ENCODE results near the gene ZNF22. TPM values are rescaled to one million over a fixed set of nuclear protein-coding genes. Genes with fewer than 3 reads are reported as not detected.

Gene ZNF22
- total RNA-seq, 1 donor from 2014 or later: 9.2 TPM

DNA sequence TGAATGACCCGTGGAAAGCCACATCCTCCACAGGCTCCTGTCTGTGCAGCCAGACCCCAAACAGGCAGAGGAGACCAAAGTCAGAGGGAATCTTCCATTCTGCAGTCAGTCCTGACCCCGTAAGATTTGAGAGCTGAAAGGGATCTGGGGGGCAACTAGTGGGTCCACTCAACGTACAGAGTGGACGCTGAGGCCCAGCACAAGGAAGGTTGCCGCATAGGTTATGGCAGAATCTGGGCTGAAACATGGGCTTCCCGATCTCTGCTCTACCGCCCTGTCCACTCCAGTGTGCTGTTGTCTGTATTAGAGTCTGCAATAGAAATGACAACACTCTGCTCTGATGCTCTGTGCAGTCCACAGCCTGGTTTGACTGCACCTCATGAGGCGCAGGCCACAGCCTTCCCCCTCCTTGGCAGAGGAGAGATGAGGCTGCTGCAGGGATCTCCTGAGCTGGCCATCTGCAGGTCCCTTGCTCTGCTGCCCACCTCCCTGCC lies 7.9 kb upstream of the ZNF22 start:
- no peak for DNase-seq (ENCODE audit: low read depth)
- no peak overlapping the region for H3K4me3 ChIP-seq (ENCODE audit: low read depth, low read length)
- no peaks in the 10 kb centered on the region for H3K27me3 ChIP-seq (ENCODE audit: control insufficient read depth, insufficient read depth, low read length)
- no peak for FAIRE-seq
- no peak for TF ChIP-seq CTCF (IDR thresholded peaks at IDR 0.05; ENCODE audit: insufficient read depth, low read length, severe bottlenecking)
- no peaks in the 10 kb centered on the region for H3K36me3 ChIP-seq (ENCODE audit: control insufficient read depth, insufficient read depth, low read length)

DNA sequence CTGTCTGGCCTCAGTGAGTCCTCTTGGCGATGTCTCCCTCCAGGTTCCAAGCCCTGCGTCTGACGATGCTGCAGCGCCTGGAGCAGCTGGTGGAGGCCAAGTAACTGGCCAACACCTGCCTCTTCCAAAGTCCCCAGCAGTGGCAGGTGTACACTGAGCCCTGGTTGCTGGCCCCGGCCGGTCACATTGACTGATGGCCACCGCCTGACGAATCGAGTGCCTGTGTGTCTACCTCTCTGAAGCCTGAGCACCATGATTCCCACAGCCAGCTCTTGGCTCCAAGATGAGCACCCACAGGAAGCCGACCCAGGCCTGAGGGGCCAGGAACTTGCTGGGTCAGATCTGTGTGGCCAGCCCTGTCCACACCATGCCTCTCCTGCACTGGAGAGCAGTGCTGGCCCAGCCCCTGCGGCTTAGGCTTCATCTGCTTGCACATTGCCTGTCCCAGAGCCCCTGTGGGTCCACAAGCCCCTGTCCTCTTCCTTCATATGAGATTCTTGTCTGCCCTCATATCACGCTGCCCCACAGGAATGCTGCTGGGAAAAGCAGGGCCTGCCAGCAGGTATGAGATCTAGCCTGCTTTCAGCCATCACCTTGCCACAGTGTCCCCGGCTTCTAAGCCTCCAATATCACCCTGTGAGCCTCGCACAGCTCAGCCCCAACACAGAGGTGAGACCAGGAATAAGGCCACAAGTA lies 7.3 kb upstream of the ZNF22 start:
- TF ChIP-seq CTCF (IDR thresholded peaks at IDR 0.05; ENCODE audit: insufficient read depth, low read length, severe bottlenecking): no peak
- Histone ChIP-seq H3K4me3 (ENCODE audit: low read depth, low read length) (no peak overlapping the region), H3K27me3 (ENCODE audit: control insufficient read depth, insufficient read depth, low read length) (no peaks in the 10 kb centered on the region), H3K36me3 (ENCODE audit: control insufficient read depth, insufficient read depth, low read length) (no peaks in the 10 kb centered on the region)
- FAIRE-seq (no peak), DNase-seq (ENCODE audit: low read depth) (no peak)

DNA sequence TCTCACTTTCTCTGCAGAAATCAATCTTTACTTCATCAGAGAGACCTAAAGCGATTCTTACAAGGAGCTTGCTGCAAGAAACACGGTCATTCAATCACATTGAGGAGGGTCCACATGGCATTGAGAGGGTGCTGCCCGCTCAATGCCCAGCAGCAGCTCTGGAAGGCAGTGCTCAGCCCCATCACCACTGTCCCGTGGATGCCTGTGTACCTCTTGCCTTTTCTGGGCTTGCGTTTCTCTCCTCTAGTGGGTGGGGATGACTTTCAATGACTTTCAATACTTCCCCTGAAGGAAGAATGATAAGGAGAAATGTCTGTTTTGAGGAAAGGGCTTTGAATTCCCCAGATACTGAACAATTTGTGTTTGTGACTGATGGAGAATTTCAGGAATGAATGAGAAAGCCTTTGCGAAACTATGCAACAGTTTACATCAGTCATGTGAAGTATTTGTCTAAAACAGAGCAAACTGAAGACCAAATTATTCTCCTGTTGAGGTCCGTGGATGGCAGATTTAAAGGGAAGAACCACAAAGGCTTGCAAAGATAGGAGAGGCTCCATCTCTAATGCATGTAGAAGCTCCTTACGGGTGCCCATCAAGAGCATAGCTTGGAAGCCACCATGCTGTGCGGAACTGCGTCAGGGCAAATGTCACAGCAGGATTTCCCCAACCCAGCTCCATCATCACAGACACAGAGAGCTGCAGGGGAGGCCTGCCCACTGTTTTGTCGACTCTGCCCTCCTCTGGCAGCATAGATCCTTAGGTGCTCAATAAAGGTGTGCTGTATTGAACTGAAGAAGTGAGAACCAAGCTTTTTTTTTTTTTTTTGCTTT lies 6.6 kb upstream of the ZNF22 start:
- no peak for FAIRE-seq
- no peaks in the 10 kb centered on the region for H3K27me3 ChIP-seq (ENCODE audit: control insufficient read depth, insufficient read depth, low read length)
- TF ChIP-seq CTCF (IDR thresholded peaks at IDR 0.05; ENCODE audit: insufficient read depth, low read length, severe bottlenecking): no peak
- H3K4me3 ChIP-seq (ENCODE audit: low read depth, low read length): no peak overlapping the region
- no peak for DNase-seq (ENCODE audit: low read depth)
- H3K36me3 ChIP-seq (ENCODE audit: control insufficient read depth, insufficient read depth, low read length): no peaks in the 10 kb centered on the region

GRCh38 chr10:44994752-44995530 lies 5.8 kb upstream of the ZNF22 start:
- no peaks in the 10 kb centered on the region for H3K27me3 ChIP-seq (ENCODE audit: control insufficient read depth, insufficient read depth, low read length)
- no peaks in the 10 kb centered on the region for H3K36me3 ChIP-seq (ENCODE audit: control insufficient read depth, insufficient read depth, low read length)
- no peak for FAIRE-seq
- H3K4me3 ChIP-seq (ENCODE audit: low read depth, low read length): no peak overlapping the region
- no peak for DNase-seq (ENCODE audit: low read depth)
- no peak for TF ChIP-seq CTCF (IDR thresholded peaks at IDR 0.05; ENCODE audit: insufficient read depth, low read length, severe bottlenecking)

GRCh38 chr10:44995581-44995913 lies 5.2 kb upstream of the ZNF22 start:
- no peak for TF ChIP-seq CTCF (IDR thresholded peaks at IDR 0.05; ENCODE audit: insufficient read depth, low read length, severe bottlenecking)
- H3K4me3 ChIP-seq (ENCODE audit: low read depth, low read length): no peak overlapping the region
- no peaks in the 10 kb centered on the region for H3K36me3 ChIP-seq (ENCODE audit: control insufficient read depth, insufficient read depth, low read length)
- no peaks in the 10 kb centered on the region for H3K27me3 ChIP-seq (ENCODE audit: control insufficient read depth, insufficient read depth, low read length)
- no peak for FAIRE-seq
- DNase-seq (ENCODE audit: low read depth): no peak

Data from bronchial epithelial cell (primary cell).